Body of pancreas (tissue), 4 donors: ENCODE data around the gene TCF15.

Experiments used
- CTCF ChIP-seq, 7 experiments: fragments of 450-650 bp in 4 of 7; fragments of 200-600 bp in 3 of 7; sonication (generic) in 3 of 7; IDR thresholded peaks; one replicate each; pipeline ENCODE4 v1.5.1; 2016 to 2019; ENCODE audit warnings: antibody characterized with exemption in 7 of 7
- POLR2A ChIP-seq, 3 donors: fragments of 450-650 bp; IDR thresholded peaks; one replicate each; pipeline ENCODE4 v1.6.1; 2016; ENCODE audit warnings: antibody characterized with exemption in 3 of 3, mild to moderate bottlenecking in 2 of 3

- TF ChIP-seq CTCF (IDR thresholded peaks at IDR 0.05): no peak
- no peak for TF ChIP-seq POLR2A (IDR thresholded peaks at IDR 0.05)
Observed at GRCh38 chr20:620246-620645, 10.1 kb upstream of the TCF15 start.
